BLaER1 (cell line): ENCODE measurements around the gene PNPT1.
"Not testable (repeated sequence)": the region's sequence is repeated elsewhere in the genome, so short reads cannot be mapped to it uniquely, and the experiment has no call there.

Source experiments
- H3K27ac ChIP-seq: shearing (Covaris generic); formaldehyde crosslinking; 2 replicates; pipeline ENCODE4 v1.8.1; 2022
- H3K27me3 ChIP-seq: shearing (Covaris generic); formaldehyde crosslinking; 2 replicates; pipeline ENCODE4 v1.8.1; 2022
- H3K36me3 ChIP-seq: shearing (Covaris generic); formaldehyde crosslinking; 2 replicates; pipeline ENCODE4 v1.8.1; 2022
- H3K4me1 ChIP-seq: shearing (Covaris generic); formaldehyde crosslinking; 2 replicates; pipeline ENCODE4 v1.8.1; 2022
- H3K4me2 ChIP-seq: shearing (Covaris generic); formaldehyde crosslinking; 2 replicates; pipeline ENCODE4 v1.8.1; 2022
- H3K4me3 ChIP-seq: shearing (Covaris generic); formaldehyde crosslinking; 2 replicates; pipeline ENCODE4 v1.8.1; 2022
- H3K9ac ChIP-seq: shearing (Covaris generic); formaldehyde crosslinking; 2 replicates; pipeline ENCODE4 v1.8.1; 2022
- H3K9me3 ChIP-seq: shearing (Covaris generic); formaldehyde crosslinking; 2 replicates; pipeline ENCODE4 v1.8.1; 2022
- H4K20me1 ChIP-seq: shearing (Covaris generic); formaldehyde crosslinking; 2 replicates; pipeline ENCODE4 v1.8.1; 2022
- Cebpa-rat ChIP-seq: shearing (Covaris generic); IDR thresholded peaks from 2 replicates; pipeline ENCODE4 v1.8.1; 2022

The PNPT1 gene

DNA sequence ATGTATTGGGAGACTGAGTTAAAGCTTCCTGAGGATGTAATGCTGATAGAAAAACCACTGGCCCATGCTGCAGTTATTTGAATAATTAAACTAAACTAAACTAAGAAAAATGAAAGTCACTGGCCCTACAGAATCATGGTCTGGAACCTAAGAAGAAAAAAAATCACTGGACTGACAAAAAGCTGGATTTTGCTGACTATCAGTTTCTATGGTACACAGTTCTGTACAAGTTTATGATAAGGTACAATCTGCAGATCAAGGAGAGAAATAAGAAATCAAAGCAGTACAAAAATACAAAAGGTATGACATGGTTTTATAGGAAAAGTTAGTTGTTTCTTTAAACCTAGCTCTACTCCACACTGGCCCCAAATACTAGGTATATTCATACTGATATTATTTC, 91.8 kb downstream of the PNPT1 start:
- peaks cover 78% of the 10 kb centered on the region for H3K36me3 ChIP-seq
- no peak overlapping the region for H3K27ac ChIP-seq
- H3K4me3 ChIP-seq, result no peak overlapping the region
- no peaks in the 10 kb centered on the region for H3K27me3 ChIP-seq
- no peaks in the 10 kb centered on the region for H3K4me1 ChIP-seq
- H4K20me1 ChIP-seq, result peaks cover 96% of the 10 kb centered on the region
- no peak overlapping the region for H3K4me2 ChIP-seq
- H3K9me3 ChIP-seq, result no peaks in the 10 kb centered on the region
- TF ChIP-seq Cebpa-rat, result no peak
- no peak overlapping the region for H3K9ac ChIP-seq

GRCh38 chr2:55598056-55598795, 95.4 kb downstream of the PNPT1 start:
- no peak for TF ChIP-seq Cebpa-rat
- peaks cover 96% of the 10 kb centered on the region for H4K20me1 ChIP-seq
- H3K36me3 ChIP-seq, result peaks cover 94% of the 10 kb centered on the region
- no peaks in the 10 kb centered on the region for H3K27me3 ChIP-seq
- H3K4me3 ChIP-seq, result no peak overlapping the region
- H3K9ac ChIP-seq, result no peak overlapping the region
- H3K4me2 ChIP-seq, result no peak overlapping the region
- no peaks in the 10 kb centered on the region for H3K4me1 ChIP-seq
- H3K27ac ChIP-seq, result no peak overlapping the region
- H3K9me3 ChIP-seq, result no peaks in the 10 kb centered on the region

- H3K4me3 ChIP-seq, H3K27ac ChIP-seq, H3K9me3 ChIP-seq, H3K4me2 ChIP-seq, H3K4me1 ChIP-seq, H3K9ac ChIP-seq, H3K27me3 ChIP-seq: not testable (repeated sequence)
- H4K20me1 ChIP-seq, result peaks cover 96% of the 10 kb centered on the region
- peaks cover 84% of the 10 kb centered on the region for H3K36me3 ChIP-seq
Measured at GRCh38 chr2:55596795-55597194, 96.8 kb downstream of the PNPT1 start.

GRCh38 chr2:55595536-55595935, 98.1 kb downstream of the PNPT1 start:
- TF ChIP-seq Cebpa-rat, result no peak

DNA sequence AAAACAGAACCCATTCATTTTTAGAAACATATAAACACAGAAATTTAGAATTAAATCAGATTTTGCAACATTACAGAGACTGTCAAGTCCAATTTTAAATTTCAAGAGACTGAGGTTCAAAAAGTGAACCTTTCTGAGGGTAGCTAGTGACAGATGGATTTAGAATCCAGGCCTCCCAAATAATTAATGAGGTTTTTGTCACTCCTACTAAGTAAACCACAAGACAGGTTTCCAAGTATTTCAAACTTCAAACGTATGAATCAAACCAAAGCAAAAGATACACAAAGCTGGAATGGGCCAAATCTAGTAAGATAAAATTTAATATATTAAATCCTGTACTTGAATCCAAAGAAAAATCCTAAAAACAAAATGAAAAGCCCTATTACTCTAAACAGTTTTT, 101.5 kb downstream of the PNPT1 start:
- Histone ChIP-seq H4K20me1 (peaks cover 77% of the 10 kb centered on the region), H3K9me3 (no peaks in the 10 kb centered on the region), H3K9ac (no peak overlapping the region), H3K4me1 (no peaks in the 10 kb centered on the region), H3K4me2 (no peak overlapping the region), H3K27me3 (no peaks in the 10 kb centered on the region), H3K27ac (no peak overlapping the region), H3K36me3 (peaks cover 68% of the 10 kb centered on the region), H3K4me3 (no peak overlapping the region)
- no peak for TF ChIP-seq Cebpa-rat

More at GRCh38 chr2:55595536-55595935, 98.1 kb downstream of the PNPT1 start:
- Histone ChIP-seq H3K4me3 (no peak overlapping the region), H3K27me3 (no peaks in the 10 kb centered on the region), H3K36me3 (peaks cover 77% of the 10 kb centered on the region), H4K20me1 (peaks cover 94% of the 10 kb centered on the region), H3K9ac (no peak overlapping the region), H3K9me3 (no peaks in the 10 kb centered on the region), H3K4me1 (no peaks in the 10 kb centered on the region), H3K27ac (no peak overlapping the region), H3K4me2 (no peak overlapping the region)

DNA sequence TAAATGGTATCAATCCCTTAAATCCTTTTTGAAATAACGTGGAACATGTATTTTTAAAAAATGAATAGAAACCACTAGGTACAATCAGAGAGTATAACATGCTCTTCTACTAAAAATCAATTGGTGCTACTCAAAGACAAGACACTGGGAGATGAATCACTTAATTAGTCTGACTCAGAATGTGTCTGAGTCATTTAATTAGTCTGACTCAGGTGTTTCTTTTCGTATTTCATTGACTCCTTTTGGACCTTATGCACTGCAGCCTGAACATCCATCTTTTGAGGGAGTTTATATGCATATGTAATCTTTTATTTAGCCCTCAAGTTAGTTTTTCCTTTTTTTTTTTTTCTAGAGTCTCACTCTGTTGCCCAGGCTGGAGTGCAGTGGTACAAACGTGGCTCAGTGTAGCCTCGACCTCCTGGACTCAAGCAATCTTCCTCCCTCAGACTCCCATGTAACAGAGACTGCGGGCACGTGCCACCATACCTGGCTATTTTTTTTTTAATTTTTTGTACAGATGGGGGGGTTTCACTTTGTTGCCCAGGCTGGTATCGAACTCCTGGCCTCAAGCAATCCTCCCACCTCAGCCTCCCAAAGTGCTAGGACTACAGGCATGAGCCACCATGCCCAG, 102.7 kb downstream of the PNPT1 start:
- no peaks in the 10 kb centered on the region for H3K4me1 ChIP-seq
- no peak overlapping the region for H3K27ac ChIP-seq
- no peak overlapping the region for H3K9ac ChIP-seq
- H3K36me3 ChIP-seq, result peaks cover 63% of the 10 kb centered on the region
- no peak overlapping the region for H3K4me2 ChIP-seq
- no peaks in the 10 kb centered on the region for H3K9me3 ChIP-seq
- no peaks in the 10 kb centered on the region for H3K27me3 ChIP-seq
- TF ChIP-seq Cebpa-rat, result no peak
- no peak overlapping the region for H3K4me3 ChIP-seq
- H4K20me1 ChIP-seq, result peaks cover 74% of the 10 kb centered on the region

GRCh38 chr2:55585451-55586080, 108.1 kb downstream of the PNPT1 start:
- H3K36me3 ChIP-seq, result peaks cover 76% of the 10 kb centered on the region
- H3K27ac ChIP-seq, result no peak overlapping the region
- H3K9me3 ChIP-seq, result no peaks in the 10 kb centered on the region
- H3K27me3 ChIP-seq, result no peaks in the 10 kb centered on the region
- no peak overlapping the region for H3K9ac ChIP-seq
- H3K4me2 ChIP-seq, result no peak overlapping the region
- H4K20me1 ChIP-seq, result peaks cover 61% of the 10 kb centered on the region
- no peak overlapping the region for H3K4me3 ChIP-seq
- H3K4me1 ChIP-seq, result no peaks in the 10 kb centered on the region
- TF ChIP-seq Cebpa-rat, result no peak
